Measurements from ENCODE around the gene ZBTB20.

DNA sequence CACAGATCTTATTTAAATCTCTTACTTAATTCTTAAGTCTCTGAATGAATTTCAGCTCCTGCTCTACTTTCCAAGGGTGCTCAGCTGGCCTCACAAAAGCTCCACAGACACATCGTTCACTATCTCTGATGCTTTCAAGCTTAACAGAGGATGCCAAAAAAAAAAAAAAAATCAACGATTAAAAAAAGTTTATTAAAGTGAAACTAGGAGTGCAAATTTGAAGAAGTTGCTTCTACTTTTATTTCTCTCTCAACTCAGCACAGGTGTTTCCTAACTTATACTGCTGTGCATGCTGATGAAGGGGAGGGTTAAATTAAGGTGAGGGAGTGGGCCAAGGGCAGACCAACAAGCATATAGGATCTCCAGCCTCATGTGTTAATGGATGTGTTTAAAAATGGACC, 696.0 kb downstream of the ZBTB20 start:
- TF ChIP-seq, protein P1, sequence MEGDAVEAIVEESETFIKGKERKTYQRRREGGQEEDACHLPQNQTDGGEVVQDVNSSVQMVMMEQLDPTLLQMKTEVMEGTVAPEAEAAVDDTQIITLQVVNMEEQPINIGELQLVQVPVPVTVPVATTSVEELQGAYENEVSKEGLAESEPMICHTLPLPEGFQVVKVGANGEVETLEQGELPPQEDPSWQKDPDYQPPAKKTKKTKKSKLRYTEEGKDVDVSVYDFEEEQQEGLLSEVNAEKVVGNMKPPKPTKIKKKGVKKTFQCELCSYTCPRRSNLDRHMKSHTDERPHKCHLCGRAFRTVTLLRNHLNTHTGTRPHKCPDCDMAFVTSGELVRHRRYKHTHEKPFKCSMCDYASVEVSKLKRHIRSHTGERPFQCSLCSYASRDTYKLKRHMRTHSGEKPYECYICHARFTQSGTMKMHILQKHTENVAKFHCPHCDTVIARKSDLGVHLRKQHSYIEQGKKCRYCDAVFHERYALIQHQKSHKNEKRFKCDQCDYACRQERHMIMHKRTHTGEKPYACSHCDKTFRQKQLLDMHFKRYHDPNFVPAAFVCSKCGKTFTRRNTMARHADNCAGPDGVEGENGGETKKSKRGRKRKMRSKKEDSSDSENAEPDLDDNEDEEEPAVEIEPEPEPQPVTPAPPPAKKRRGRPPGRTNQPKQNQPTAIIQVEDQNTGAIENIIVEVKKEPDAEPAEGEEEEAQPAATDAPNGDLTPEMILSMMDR (IDR thresholded peaks at IDR 0.05), result no peak
- no peak for TF ChIP-seq POLR2A (IDR thresholded peaks at IDR 0.05)
